ENCODE data around the gene PBX1.

DNA sequence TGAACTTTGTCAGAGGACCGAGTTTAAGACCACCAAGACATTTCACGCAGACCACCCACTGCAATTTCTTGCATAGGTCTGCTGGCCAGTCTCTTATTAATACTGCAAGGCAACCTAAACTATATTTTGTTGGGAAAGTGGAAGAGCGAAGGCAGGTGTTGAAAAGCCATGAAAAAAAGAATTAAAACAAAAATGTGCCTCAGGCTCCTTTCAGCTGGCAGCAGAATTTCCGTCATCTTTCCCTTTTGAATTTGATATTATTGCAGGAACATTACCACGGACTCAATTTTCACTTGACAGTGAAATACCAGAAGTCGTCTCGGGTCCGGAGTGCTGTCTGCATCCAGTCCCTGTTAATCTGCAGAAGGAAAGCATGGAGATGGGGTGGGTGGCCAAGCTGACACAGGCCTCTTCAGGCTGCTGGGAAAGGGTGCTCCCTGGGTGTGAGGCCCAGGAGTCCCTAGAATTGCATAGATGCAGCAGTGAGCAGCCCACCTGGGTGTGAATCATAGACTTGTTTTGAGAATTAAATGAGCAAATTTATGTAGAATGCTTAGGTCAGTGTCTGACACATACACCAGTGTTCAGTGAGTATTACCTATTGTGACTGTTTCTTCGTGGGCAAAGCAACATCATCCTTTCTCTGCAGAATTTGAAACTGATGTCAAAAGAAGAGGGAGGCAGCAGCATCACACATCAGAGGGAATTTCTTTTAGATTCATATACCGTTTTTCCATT is 150.7 kb downstream of the PBX1 start:
- TF ChIP-seq, protein P1, sequence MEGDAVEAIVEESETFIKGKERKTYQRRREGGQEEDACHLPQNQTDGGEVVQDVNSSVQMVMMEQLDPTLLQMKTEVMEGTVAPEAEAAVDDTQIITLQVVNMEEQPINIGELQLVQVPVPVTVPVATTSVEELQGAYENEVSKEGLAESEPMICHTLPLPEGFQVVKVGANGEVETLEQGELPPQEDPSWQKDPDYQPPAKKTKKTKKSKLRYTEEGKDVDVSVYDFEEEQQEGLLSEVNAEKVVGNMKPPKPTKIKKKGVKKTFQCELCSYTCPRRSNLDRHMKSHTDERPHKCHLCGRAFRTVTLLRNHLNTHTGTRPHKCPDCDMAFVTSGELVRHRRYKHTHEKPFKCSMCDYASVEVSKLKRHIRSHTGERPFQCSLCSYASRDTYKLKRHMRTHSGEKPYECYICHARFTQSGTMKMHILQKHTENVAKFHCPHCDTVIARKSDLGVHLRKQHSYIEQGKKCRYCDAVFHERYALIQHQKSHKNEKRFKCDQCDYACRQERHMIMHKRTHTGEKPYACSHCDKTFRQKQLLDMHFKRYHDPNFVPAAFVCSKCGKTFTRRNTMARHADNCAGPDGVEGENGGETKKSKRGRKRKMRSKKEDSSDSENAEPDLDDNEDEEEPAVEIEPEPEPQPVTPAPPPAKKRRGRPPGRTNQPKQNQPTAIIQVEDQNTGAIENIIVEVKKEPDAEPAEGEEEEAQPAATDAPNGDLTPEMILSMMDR (IDR thresholded peaks at IDR 0.05), result no peak
- TF ChIP-seq POLR2A (IDR thresholded peaks at IDR 0.05) (no peak), EP300 (IDR thresholded peaks at IDR 0.05) (no peak)
